ENCODE data around the gene PRKAR1B.
A peak's percentile ranks its signal among the peaks of the same experiment; 100 is the strongest.
"Not testable (repeated sequence)": the region's sequence is repeated elsewhere in the genome, so short reads cannot be mapped to it uniquely, and the experiment has no call there.

PRKAR1B gene

GRCh38 chr7:756928-757560, 30.0 kb upstream of the PRKAR1B start:
- no peak for DNase-seq

GRCh38 chr7:756231-756927, 29.3 kb upstream of the PRKAR1B start:
- DNase-seq = no peak

- no peak for DNase-seq
Observed at GRCh38 chr7:755413-755805, 28.3 kb upstream of the PRKAR1B start.

GRCh38 chr7:754531-755412, 27.7 kb upstream of the PRKAR1B start:
- DNase-seq = no peak

- no peak for DNase-seq
Observed at GRCh38 chr7:753190-753589, 26.1 kb upstream of the PRKAR1B start.

GRCh38 chr7:752256-752655, 25.2 kb upstream of the PRKAR1B start:
- not testable (repeated sequence) for DNase-seq

- no peak for DNase-seq
Observed at GRCh38 chr7:751826-752225, 24.7 kb upstream of the PRKAR1B start.

GRCh38 chr7:750111-750905, 23.2 kb upstream of the PRKAR1B start:
- peak; percentile 51 for DNase-seq

- no peak for DNase-seq
Observed at GRCh38 chr7:749140-749551, 22.1 kb upstream of the PRKAR1B start.

- DNase-seq = no peak
Observed at GRCh38 chr7:748446-748845, 21.4 kb upstream of the PRKAR1B start.

GRCh38 chr7:747186-747585, 20.1 kb upstream of the PRKAR1B start:
- DNase-seq = no peak

- no peak for DNase-seq
Observed at GRCh38 chr7:746155-747061, 19.3 kb upstream of the PRKAR1B start.

GRCh38 chr7:745431-746154, 18.5 kb upstream of the PRKAR1B start:
- no peak for DNase-seq

GRCh38 chr7:744854-745430, 17.9 kb upstream of the PRKAR1B start:
- DNase-seq = no peak

GRCh38 chr7:744128-744520, 17.0 kb upstream of the PRKAR1B start:
- not testable (repeated sequence) for DNase-seq

GRCh38 chr7:743341-744127, 16.5 kb upstream of the PRKAR1B start:
- DNase-seq = not testable (repeated sequence)

GRCh38 chr7:742791-743190, 15.7 kb upstream of the PRKAR1B start:
- no peak for DNase-seq

- no peak for DNase-seq
Observed at GRCh38 chr7:741850-742249, 14.8 kb upstream of the PRKAR1B start.

GRCh38 chr7:741191-741671, 14.2 kb upstream of the PRKAR1B start:
- no peak for DNase-seq
